PC-9 (cell line): Measurements from ENCODE around the gene CSF3R.

Experiments used
- EZH2 ChIP-seq: fragments of 200-600 bp; sonication (generic); IDR thresholded peaks from 2 replicates; pipeline ENCODE4 v1.8.0; 2017; ENCODE audit warnings: antibody characterized with exemption, low read depth
- TF ChIP-seq, protein P1 (sequence below): fragments of 200-600 bp; sonication (generic); conservative IDR thresholded peaks from 2 replicates; pipeline ENCODE4 v1.6.1; 2017; ENCODE audit warnings: mixed run types, antibody characterized with exemption, mild to moderate bottlenecking, moderate library complexity

DNA sequence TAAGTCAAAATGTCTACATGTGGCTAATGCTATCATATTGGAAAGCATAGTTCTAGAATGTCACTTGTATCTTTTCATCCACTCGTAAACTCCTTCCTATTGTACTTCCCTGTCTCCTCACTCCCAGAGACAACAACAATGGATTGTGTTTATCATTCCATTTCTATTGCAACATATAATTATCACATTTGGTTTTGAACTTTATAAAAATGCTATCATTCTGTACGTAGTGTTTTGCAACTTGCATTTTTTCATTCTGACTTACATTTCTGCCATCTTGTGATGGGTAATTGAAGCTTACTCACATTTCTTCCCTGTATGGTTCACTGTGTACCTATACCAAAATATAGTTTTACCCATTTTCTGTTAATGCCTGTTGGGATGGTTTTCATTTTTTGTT is 14.5 kb upstream of the CSF3R start:
- TF ChIP-seq, protein P1, sequence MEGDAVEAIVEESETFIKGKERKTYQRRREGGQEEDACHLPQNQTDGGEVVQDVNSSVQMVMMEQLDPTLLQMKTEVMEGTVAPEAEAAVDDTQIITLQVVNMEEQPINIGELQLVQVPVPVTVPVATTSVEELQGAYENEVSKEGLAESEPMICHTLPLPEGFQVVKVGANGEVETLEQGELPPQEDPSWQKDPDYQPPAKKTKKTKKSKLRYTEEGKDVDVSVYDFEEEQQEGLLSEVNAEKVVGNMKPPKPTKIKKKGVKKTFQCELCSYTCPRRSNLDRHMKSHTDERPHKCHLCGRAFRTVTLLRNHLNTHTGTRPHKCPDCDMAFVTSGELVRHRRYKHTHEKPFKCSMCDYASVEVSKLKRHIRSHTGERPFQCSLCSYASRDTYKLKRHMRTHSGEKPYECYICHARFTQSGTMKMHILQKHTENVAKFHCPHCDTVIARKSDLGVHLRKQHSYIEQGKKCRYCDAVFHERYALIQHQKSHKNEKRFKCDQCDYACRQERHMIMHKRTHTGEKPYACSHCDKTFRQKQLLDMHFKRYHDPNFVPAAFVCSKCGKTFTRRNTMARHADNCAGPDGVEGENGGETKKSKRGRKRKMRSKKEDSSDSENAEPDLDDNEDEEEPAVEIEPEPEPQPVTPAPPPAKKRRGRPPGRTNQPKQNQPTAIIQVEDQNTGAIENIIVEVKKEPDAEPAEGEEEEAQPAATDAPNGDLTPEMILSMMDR: no peak
- no peak for TF ChIP-seq EZH2
